HG02981 (cell line): ENCODE data around the gene BIN1.
A peak's percentile ranks its signal among the peaks of the same experiment; 100 is the strongest.
"Not testable (repeated sequence)": the region's sequence is repeated elsewhere in the genome, so short reads cannot be mapped to it uniquely, and the experiment has no call there.

Experiments
- ATAC-seq: cut with Tn5 transposase; IDR thresholded peaks from one replicate; pipeline ENCODE4 v1.9.1; 2021; ENCODE audit warnings: mild to moderate bottlenecking, moderate library complexity; ENCODE audit not compliant: unreplicated experiment

Gene BIN1

GRCh38 chr2:127134235-127134634 lies 27.3 kb upstream of the BIN1 start:
- no peak for ATAC-seq

- ATAC-seq, result no peak
Measured at GRCh38 chr2:127133793-127134192, 26.8 kb upstream of the BIN1 start.

DNA sequence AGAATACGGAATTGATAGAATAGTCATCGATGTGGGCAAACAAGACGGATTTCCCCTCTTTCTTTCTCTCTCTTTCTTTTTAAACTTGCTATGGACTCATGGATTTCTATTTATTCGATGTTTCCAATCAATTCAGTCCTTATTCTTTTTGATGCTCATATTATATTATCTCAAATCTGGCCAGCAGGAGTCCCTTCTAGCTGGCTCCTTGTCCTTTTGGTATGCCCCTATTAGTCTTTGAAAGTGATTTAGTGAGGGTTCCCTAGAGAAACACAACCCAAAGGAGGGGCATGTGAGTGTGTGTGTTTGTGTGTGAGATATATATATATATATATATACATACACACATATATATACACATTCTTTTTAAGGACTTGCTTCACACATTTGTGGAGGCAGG lies 23.5 kb upstream of the BIN1 start:
- no peak for ATAC-seq

GRCh38 chr2:127129937-127130336 lies 23.0 kb upstream of the BIN1 start:
- no peak for ATAC-seq

DNA sequence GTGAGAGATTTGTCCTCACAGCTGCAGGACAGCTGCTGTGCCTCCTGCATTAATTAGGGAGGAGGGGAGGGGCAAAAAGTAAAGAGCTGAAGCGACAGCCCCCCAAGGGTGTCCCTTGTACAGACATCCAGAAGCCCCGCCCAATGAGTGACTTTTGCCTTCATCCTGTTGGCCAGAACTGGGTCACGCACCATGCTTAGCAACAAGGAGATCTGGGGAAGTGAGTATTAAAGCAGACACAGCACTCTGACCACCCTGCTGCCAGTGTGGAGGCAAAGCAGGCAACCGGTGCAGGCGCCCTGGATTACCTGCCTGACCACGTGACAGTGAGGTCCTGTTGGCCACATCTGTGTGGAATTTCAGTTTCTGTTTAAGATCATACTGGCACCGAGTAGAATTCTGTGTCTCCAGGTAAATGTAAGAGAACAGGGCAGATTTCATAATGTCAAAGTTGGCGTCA lies 21.5 kb upstream of the BIN1 start:
- peak; percentile 97 for ATAC-seq

DNA sequence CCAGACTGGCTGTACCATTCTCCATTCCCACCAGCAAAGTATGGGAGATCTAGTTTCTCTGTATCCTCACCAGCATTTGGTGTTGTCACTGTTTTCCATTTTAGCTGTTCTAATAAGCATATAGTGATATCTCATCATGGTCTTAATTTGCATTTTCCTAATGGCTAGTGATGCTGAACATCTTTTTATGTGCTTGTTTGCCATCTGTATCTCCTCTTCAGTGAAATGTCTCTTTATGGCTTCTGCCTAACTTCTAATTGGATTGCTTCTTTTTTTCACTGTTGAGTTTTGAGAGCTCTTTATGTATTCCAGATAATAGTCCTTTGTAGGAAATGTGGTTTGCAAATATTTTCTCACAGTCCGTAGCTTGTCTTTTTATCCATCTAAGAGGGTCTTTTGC lies 18.9 kb upstream of the BIN1 start:
- no peak for ATAC-seq

GRCh38 chr2:127124426-127124825 lies 17.5 kb upstream of the BIN1 start:
- no peak for ATAC-seq

DNA sequence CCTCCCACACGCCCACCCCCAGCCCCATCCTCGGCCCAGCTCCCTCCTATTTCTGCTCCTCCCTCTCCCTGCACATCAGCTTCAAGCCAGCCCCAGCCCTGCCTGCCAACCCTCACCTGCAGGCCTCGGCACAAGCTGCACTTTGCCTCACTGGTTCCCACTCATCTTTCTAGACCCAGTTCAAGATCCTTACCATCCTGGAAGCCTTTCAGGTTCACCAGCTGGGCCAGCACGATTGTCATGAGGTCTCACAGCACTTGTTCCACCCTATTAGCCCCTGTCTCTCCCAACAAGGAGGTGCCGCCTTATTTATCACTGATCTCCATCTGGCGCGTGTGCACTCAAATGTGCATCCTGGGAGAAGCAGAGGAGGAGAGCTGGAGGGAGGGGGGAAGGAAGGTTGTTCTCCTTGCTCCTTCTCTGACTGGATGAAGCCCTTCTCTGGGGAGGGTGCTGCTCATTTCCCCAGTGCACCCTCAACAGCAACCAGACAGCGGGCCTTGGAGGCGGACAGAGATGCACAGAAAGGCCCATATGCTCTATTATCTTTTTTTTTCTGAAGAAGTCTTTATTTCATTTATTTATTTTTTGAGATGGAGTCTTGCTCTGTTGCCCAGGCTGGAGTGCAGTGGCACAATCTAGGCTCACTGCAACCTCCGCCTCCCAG lies 15.5 kb upstream of the BIN1 start:
- ATAC-seq, result no peak

GRCh38 chr2:127121776-127122176 lies 14.8 kb upstream of the BIN1 start:
- no peak for ATAC-seq

DNA sequence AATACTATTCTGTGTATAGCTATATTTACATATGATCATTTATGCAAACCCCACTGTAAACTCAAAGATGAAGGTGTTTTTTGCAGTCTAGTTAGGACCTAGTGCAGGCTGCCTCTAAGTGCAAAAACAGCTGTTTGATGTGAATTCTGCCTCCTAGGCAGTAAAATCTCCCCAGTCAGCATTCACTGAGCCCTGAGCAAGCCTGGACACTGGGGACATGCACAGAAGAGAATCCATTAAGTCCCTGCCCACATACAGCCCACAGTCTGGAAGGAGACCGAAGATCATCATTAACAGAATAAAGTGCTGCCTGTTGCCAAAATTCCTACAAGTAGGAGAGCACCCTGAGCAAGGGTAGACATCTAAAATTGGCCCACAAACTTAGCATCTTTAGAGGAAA lies 14.4 kb upstream of the BIN1 start:
- ATAC-seq, result no peak

GRCh38 chr2:127120408-127120807 lies 13.5 kb upstream of the BIN1 start:
- ATAC-seq, result not testable (repeated sequence)

DNA sequence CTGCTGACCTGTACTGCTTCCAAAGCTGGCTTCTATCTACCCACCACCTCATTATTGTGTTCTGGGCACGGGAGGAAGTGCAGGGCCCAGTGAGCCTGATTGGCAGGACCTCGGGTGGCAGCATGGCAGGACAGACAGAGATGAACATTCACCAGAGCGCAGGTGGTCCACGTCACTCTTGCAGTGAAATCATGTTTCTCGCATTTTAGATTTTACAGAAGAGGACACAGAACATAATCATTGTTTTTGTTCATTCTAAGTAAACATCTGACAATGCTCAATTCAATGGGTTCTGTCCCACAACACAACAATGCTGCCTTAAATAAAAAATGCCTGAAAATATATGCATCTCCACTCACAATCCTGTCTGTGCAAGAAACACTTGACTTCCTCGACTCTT lies 11.5 kb upstream of the BIN1 start:
- ATAC-seq, result no peak

DNA sequence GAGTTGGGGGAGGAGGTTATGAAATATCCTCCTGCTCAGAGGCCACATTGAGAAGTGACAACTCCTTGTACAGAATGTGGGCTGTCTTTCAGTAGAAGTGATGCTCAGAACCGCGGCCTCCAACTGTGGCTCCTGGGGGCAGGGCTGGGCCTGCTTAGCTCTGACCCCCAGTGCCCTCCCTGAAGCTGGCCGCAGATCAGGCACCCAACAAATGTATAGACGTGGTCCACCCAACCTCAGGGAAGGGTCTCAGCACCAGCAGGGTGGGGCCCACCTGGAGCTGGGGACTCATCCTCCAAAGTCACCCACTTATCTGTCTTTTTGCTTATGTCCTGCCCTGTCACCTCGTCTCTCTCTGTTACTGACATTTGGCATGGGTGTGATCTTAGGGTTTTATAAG lies 11.1 kb upstream of the BIN1 start:
- no peak for ATAC-seq

- ATAC-seq, result no peak
Measured at GRCh38 chr2:127117603-127118002, 10.6 kb upstream of the BIN1 start.

GRCh38 chr2:127115471-127116199 lies 8.7 kb upstream of the BIN1 start:
- ATAC-seq, result no peak

DNA sequence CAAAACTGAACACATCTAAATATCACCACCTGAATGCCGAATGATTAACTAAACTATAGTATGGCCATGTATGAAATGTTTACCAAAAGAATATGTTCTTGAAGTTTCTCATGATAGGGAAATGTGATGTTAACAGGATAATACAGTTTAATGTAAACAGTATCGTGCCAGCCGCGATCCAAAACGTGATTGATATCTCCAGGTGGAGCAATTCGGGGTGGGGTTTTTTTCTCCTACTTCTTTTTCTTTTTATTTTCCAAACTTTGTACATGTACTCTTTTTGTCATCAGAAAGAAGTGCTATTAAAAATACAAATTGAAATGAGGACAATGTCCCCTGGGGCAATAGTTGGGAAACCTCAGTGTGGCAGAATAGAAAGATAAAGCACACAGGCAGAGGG lies 4.0 kb upstream of the BIN1 start:
- no peak for ATAC-seq

- ATAC-seq, result no peak
Measured at GRCh38 chr2:127108090-127108523, 1.2 kb upstream of the BIN1 start.

DNA sequence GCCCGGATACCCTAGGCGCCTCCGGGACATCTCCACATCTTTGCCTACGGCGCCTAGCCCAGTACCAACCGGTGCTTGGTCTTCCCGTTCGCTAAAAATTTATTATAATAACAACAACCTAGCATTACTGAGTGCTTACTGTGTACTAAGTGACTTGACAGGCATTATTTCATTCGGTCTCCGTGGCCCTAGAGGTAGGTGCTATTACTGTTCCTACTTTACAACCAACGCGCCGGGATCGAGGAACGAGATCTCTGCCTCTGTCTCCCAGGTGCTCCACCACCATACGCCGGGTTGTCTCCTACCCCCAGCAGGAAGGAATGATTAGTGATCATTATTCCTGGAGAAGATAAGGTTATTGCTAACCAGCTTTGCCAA lies 657 bp upstream of the BIN1 start:
- ATAC-seq, result peak; percentile 22

DNA sequence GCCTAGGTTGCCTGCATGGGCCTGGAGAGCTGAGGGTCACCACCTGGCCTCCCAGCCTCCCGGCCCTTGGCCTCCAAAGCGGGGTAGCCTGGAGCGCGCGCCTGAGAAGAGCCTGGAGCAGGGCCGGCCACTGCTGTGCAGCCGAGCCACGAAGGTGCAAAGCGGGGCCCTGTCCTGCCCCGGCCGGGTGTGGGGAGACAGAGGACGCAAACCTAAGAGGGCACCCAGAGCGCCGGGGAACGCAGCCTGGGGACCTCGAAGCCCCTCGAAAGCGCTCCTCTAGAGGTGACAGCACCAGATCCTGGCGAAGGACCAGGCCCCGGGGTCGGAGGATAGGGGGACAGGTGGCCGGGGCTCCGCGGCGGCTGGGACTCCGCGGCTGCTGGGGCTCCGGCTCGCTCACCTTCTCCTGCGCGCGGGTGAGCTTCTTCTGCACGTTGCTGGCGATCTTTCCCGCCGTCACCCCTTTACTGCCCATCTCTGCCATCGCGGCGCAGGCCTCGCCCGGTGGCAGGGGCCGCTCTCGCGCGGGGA lies 430 bp downstream of the BIN1 start:
- ATAC-seq, result peak; percentile 9

- no peak for ATAC-seq
Measured at GRCh38 chr2:127105656-127106456, 1.1 kb downstream of the BIN1 start.

DNA sequence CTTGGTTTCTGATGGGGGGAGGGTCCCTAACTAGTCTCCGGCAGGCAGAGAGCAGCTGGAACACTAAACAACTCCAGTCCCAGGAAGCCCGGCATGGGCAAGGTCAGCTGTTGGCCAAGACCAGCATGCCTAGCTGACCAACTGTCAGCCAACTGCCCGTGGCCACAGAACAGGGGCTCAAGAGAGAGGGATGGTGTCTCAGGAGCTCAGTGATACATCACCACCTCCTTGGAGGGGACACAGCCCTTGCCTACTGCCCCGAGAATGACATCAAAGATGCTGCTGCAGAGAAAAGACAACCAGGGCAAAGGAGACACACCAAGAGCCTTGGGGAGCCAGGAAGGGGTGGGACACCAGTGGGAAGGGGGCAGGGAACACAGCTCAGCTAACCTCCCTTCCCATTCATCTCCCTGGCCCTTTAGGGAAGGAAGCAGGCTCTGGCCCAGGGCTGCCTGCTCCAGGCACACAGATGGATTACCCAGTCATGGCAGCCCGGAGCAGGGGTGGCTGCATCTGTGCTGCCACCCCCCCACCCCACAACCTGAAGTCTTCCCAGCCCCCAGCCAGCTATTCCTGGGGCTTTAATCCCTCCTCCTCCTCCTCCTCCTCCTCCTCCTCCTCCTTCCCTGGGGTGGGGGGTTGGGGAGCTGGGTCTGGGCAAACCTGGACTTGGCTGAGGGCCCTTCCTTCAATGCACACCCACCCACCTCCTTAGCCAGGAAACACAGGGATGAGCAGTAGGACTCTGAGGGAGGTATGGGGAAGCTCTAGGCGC lies 1.9 kb downstream of the BIN1 start:
- no peak for ATAC-seq
